Neural progenitor cell (in vitro differentiated cells): ENCODE results near the gene GARIN5B.

ENCODE experiments used
- CTCF ChIP-seq: fragments of 200-600 bp; sonication (generic); IDR thresholded peaks from 2 replicates; pipeline ENCODE4 v1.5.1; 2017; ENCODE audit warnings: antibody characterized with exemption, mild to moderate bottlenecking
- EZH2 ChIP-seq: fragments of 200-600 bp; sonication (generic); IDR thresholded peaks from 2 replicates; pipeline ENCODE4 v1.6.1; 2017; ENCODE audit warnings: antibody characterized with exemption, mild to moderate bottlenecking, moderate library complexity
- EZH2phosphoT487 ChIP-seq: fragments of 200-600 bp; sonication (generic); IDR thresholded peaks from 2 replicates; pipeline ENCODE4 v1.6.1; 2017; ENCODE audit warnings: antibody characterized with exemption

- TF ChIP-seq CTCF (no peak), EZH2phosphoT487 (no peak), EZH2 (no peak)
Observed at GRCh38 chr19:55406091-55406825, 43.2 kb upstream of the GARIN5B start.
